Adipose tissue (tissue), 3 donors: Measurements from ENCODE around the gene SYNDIG1. TPM values are rescaled to one million over a fixed set of nuclear protein-coding genes. Genes with fewer than 3 reads are reported as not detected.

Experiments used
- H3K27ac ChIP-seq: one replicate; pipeline ENCODE4 v1.5.1; 2013; ENCODE audit warnings: low read depth, low read length
- WGBS, 3 donors: extraction: QIAGEN DNeasy Blood & Tissue Kit; methylation state at CpG; one replicate each; pipeline ENCODE4 v1.1.7; 2013; 5-methylcytosine and 5-hydroxymethylcytosine counted together
- polyA plus RNA-seq, 3 donors: library from polyadenylated mRNA; stranded (reverse); fragments of 200-250 nt; gene quantifications; one replicate each; pipeline ENCODE4 v1.2.3, GENCODE V29; 2013
- donor health status: healthy with polysubstance abuse.
- donor health status: Bipolar disorder and iron deficiency.
- donor health status: healthy.

Gene SYNDIG1
- polyA plus RNA-seq, 3 donors: 0.07 to 0.10 TPM; not detected in 1

GRCh38 chr20:24695529-24696225 is 226.2 kb downstream of the SYNDIG1 start:
- H3K27ac ChIP-seq: no peak overlapping the region
- WGBS, 3 donors: 80 to 88% (median 87%) methylated on average over 2 of the region's 2 CpGs

GRCh38 chr20:24696396-24696795 is 227.0 kb downstream of the SYNDIG1 start:
- WGBS, 3 donors: 93 to 97% (median 95%) methylated on average over 8 of the region's 8 CpGs
- H3K27ac ChIP-seq: no peak overlapping the region

- WGBS, 3 donors: 92 to 94% (median 93%) methylated on average over 6 of the region's 6 CpGs
- no peak overlapping the region for H3K27ac ChIP-seq
Measured at GRCh38 chr20:24697411-24697810, 228.0 kb downstream of the SYNDIG1 start.

GRCh38 chr20:24698189-24698588 is 228.8 kb downstream of the SYNDIG1 start:
- no peak overlapping the region for H3K27ac ChIP-seq
- 80 to 83% (median 82%) methylated on average over 6 of the region's 6 CpGs for WGBS, 3 donors

- H3K27ac ChIP-seq: no peak overlapping the region
- 86 to 88% (median 87%) methylated on average over 5 of the region's 5 CpGs for WGBS, 3 donors
Measured at GRCh38 chr20:24698706-24699206, 229.3 kb downstream of the SYNDIG1 start.

- WGBS, 3 donors: 72 to 83% (median 78%) methylated on average over 8 of the region's 8 CpGs
- H3K27ac ChIP-seq: no peak overlapping the region
Measured at GRCh38 chr20:24699321-24700165, 230.1 kb downstream of the SYNDIG1 start.

- WGBS, 3 donors: 74 to 88% (median 74%) methylated on average over 6 of the region's 6 CpGs
- no peak overlapping the region for H3K27ac ChIP-seq
Measured at GRCh38 chr20:24700166-24700860, 230.9 kb downstream of the SYNDIG1 start.

- H3K27ac ChIP-seq: no peak overlapping the region
- WGBS, 3 donors: 86 to 91% (median 90%) methylated on average over 6 of the region's 6 CpGs
Measured at GRCh38 chr20:24701027-24701426, 231.6 kb downstream of the SYNDIG1 start.

- no peak overlapping the region for H3K27ac ChIP-seq
- WGBS, 3 donors: 73 to 76% (median 75%) methylated on average over 6 of the region's 6 CpGs
Measured at GRCh38 chr20:24701668-24702067, 232.2 kb downstream of the SYNDIG1 start.

GRCh38 chr20:24702501-24703283 is 233.3 kb downstream of the SYNDIG1 start:
- 84 to 88% (median 85%) methylated on average over 16 of the region's 16 CpGs for WGBS, 3 donors
- H3K27ac ChIP-seq: no peak overlapping the region

GRCh38 chr20:24703284-24703610 is 233.8 kb downstream of the SYNDIG1 start:
- H3K27ac ChIP-seq: no peak overlapping the region
- WGBS, 3 donors: 86 to 95% (median 90%) methylated on average over 9 of the region's 9 CpGs

GRCh38 chr20:24704899-24705298 is 235.5 kb downstream of the SYNDIG1 start:
- 85 to 95% (median 94%) methylated on average over 3 of the region's 3 CpGs for WGBS, 3 donors
- no peak overlapping the region for H3K27ac ChIP-seq

- H3K27ac ChIP-seq: no peak overlapping the region
- 77 to 92% (median 91%) methylated on average over 4 of the region's 4 CpGs for WGBS, 3 donors
Measured at GRCh38 chr20:24705486-24705885, 236.1 kb downstream of the SYNDIG1 start.

GRCh38 chr20:24708411-24709295 is 239.2 kb downstream of the SYNDIG1 start:
- 62 to 75% (median 62%) methylated on average over 8 of the region's 8 CpGs for WGBS, 3 donors
- no peak overlapping the region for H3K27ac ChIP-seq
